ENCODE measurements around the gene U2AF2.

U2AF2 gene

DNA sequence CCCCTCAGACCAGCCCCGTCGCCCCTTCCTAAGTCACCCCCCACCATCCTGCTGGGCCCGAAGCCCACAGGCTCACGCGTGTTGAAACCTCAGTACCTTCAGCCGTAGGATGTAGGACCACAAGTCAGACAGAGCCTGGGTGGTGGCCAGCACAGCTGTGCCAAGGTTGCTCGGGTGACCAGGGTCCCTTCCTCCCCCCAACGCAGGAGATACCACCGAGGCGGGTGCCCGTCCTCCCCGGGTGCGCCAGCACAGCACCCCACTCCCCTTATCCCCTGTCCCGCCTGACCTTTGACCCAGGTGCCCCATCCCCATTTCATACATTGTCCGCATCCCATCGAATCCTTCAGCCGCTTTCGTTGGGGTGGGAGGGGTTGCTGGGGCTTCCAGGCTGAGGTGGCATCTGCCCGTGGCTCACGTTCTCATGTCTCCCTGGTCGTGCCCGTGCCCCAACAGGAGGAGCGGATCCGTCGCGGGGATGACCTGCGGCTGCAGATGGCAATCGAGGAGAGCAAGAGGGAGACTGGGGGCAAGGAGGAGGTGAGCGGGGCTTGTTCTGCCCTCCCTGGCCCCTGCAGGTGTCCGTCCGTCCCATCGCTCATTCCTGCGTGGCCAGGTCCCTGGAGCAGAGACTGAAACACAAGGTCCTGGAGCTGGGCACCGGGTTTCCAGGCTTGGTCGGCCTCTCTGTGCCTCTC, 34.7 kb downstream of the U2AF2 start:
- Histone ChIP-seq H3K36me3 (ENCODE audit: control insufficient read depth, insufficient read depth, low read length, severe bottlenecking) (peaks cover 69% of the 10 kb centered on the region), H3K4me3 (ENCODE audit: low read length) (no peak overlapping the region), H3K27me3 (replicated peaks; ENCODE audit: control insufficient read depth, insufficient read depth, low read length) (no peaks in the 10 kb centered on the region), H3K9me3 (ENCODE audit: control insufficient read depth, low read length) (no peaks in the 10 kb centered on the region), H3K9ac (ENCODE audit: low read length) (no peak overlapping the region), H3K4me1 (ENCODE audit: control insufficient read depth, insufficient read depth, low read length) (no peaks in the 10 kb centered on the region)
- no peak for DNase-seq (ENCODE audit: low read depth)

DNA sequence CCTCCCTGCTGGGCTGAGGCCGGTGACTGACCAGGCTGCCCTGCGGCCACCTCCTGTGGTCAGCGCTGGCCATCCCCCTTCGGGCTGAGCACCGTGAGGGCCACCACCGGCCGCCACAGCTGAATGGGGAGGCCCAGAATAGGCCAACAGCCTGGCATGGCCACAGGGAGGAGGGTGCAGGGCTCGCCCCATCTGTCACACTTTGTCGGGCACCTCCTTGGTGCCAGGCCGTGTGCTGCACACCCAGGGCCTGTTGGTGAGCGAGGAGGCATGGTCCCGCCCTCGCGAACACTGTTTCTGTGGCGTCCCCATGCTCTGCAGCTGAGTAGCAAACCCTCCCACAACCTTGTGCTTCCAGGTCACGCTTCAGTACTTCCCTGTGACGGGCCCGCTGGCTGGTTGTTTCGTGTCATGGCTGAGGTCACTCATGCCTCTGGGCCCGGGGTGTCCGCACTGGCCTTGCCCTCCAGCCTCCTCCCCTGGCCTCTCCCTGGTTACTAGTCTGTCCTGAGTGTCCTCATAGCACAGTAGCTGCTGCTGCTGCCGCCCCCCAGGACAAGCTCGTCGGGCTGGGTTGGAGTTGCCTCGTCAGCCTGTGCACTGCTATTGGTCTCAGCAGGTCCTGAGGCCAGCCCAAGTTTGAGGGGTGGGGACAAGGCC, 35.4 kb downstream of the U2AF2 start:
- no peaks in the 10 kb centered on the region for H3K9me3 ChIP-seq (ENCODE audit: control insufficient read depth, low read length)
- H3K36me3 ChIP-seq (ENCODE audit: control insufficient read depth, insufficient read depth, low read length, severe bottlenecking) = peaks cover 66% of the 10 kb centered on the region
- H3K4me1 ChIP-seq (ENCODE audit: control insufficient read depth, insufficient read depth, low read length) = no peaks in the 10 kb centered on the region
- no peaks in the 10 kb centered on the region for H3K27me3 ChIP-seq (replicated peaks; ENCODE audit: control insufficient read depth, insufficient read depth, low read length)
- no peak for DNase-seq (ENCODE audit: low read depth)
- H3K9ac ChIP-seq (ENCODE audit: low read length) = no peak overlapping the region
- no peak overlapping the region for H3K4me3 ChIP-seq (ENCODE audit: low read length)

- Histone ChIP-seq H3K4me3 (ENCODE audit: low read length) (no peak overlapping the region), H3K9ac (ENCODE audit: low read length) (no peak overlapping the region), H3K4me1 (ENCODE audit: control insufficient read depth, insufficient read depth, low read length) (no peaks in the 10 kb centered on the region), H3K27me3 (replicated peaks; ENCODE audit: control insufficient read depth, insufficient read depth, low read length) (no peaks in the 10 kb centered on the region), H3K36me3 (ENCODE audit: control insufficient read depth, insufficient read depth, low read length, severe bottlenecking) (peaks cover 63% of the 10 kb centered on the region), H3K9me3 (ENCODE audit: control insufficient read depth, low read length) (no peaks in the 10 kb centered on the region)
- DNase-seq (ENCODE audit: low read depth) = no peak
These were observed 36.1 kb downstream of the U2AF2 start for GRCh38 chr19:55690769-55691545.

DNA sequence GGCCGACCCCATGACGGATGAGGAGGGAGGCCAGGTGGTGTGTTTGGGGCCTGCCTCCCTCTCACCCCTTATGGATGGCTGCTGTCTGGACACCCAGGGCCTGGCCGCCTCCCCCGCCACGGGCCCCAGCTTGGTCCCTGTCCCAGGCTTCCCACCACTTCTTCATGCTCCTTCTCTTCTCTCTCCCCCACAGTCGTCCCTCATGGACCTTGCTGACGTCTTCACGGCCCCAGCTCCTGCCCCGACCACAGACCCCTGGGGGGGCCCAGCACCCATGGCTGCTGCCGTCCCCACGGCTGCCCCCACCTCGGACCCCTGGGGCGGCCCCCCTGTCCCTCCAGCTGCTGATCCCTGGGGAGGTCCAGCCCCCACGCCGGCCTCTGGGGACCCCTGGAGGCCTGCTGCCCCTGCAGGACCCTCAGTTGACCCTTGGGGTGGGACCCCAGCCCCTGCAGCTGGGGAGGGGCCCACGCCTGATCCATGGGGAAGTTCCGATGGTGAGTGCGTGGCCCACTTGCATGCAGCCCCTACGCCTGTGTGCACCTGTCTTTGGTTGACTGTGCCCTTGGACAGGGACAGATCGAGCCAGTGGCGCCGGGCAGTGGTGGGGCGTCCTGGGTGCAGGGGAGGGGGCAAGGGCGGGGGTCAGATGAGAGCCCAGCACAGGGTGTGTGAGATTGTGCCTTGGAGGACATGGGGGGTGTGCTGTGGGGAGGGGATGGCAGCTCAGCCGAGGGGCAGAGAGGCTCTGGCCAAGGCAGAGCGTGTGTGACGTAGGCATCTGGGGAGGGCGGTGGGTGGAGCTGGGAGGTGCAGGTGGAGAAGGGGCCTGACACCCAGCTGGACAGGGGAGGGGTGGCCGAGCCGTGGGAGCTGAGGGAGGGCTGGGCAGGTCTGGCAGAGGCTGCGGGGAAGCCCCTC, 37.0 kb downstream of the U2AF2 start:
- peaks cover 68% of the 10 kb centered on the region for H3K36me3 ChIP-seq (ENCODE audit: control insufficient read depth, insufficient read depth, low read length, severe bottlenecking)
- no peak overlapping the region for H3K9ac ChIP-seq (ENCODE audit: low read length)
- no peak overlapping the region for H3K4me3 ChIP-seq (ENCODE audit: low read length)
- H3K27me3 ChIP-seq (replicated peaks; ENCODE audit: control insufficient read depth, insufficient read depth, low read length) = no peaks in the 10 kb centered on the region
- H3K9me3 ChIP-seq (ENCODE audit: control insufficient read depth, low read length) = no peaks in the 10 kb centered on the region
- no peaks in the 10 kb centered on the region for H3K4me1 ChIP-seq (ENCODE audit: control insufficient read depth, insufficient read depth, low read length)
- DNase-seq (ENCODE audit: low read depth) = no peak

GRCh38 chr19:55692681-55693081, 37.8 kb downstream of the U2AF2 start:
- Histone ChIP-seq H3K36me3 (ENCODE audit: control insufficient read depth, insufficient read depth, low read length, severe bottlenecking) (peaks cover 74% of the 10 kb centered on the region), H3K9ac (ENCODE audit: low read length) (no peak overlapping the region), H3K4me3 (ENCODE audit: low read length) (no peak overlapping the region), H3K4me1 (ENCODE audit: control insufficient read depth, insufficient read depth, low read length) (no peaks in the 10 kb centered on the region), H3K9me3 (ENCODE audit: control insufficient read depth, low read length) (no peaks in the 10 kb centered on the region), H3K27me3 (replicated peaks; ENCODE audit: control insufficient read depth, insufficient read depth, low read length) (no peaks in the 10 kb centered on the region)
- no peak for DNase-seq (ENCODE audit: low read depth)

- H3K4me3 ChIP-seq (ENCODE audit: low read length) = no peak overlapping the region
- peaks cover 77% of the 10 kb centered on the region for H3K36me3 ChIP-seq (ENCODE audit: control insufficient read depth, insufficient read depth, low read length, severe bottlenecking)
- H3K27me3 ChIP-seq (replicated peaks; ENCODE audit: control insufficient read depth, insufficient read depth, low read length) = no peaks in the 10 kb centered on the region
- DNase-seq (ENCODE audit: low read depth) = no peak
- no peaks in the 10 kb centered on the region for H3K9me3 ChIP-seq (ENCODE audit: control insufficient read depth, low read length)
- no peak overlapping the region for H3K9ac ChIP-seq (ENCODE audit: low read length)
- H3K4me1 ChIP-seq (ENCODE audit: control insufficient read depth, insufficient read depth, low read length) = no peaks in the 10 kb centered on the region
These were observed 38.6 kb downstream of the U2AF2 start for GRCh38 chr19:55693336-55693974.

DNA sequence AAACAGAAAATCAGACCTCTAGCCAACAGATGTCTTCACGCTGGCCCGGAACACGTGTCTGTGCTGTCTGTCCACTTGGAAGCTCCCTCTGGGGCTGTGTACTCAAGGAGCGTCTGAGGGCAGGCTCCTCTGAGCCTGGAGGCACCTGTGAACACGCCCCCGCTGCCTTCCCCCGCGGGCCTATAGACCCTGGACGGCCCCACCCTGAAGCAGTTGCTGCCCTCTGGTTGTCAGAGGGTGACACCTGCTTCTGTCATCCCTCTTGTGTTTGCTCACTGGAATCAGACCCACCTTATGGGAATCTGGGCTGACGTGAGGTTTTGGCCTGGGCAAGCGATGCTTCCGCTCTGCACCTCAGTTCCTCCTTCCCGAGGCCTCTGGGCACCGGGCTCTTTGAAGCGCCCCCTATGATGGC, 39.4 kb downstream of the U2AF2 start:
- H3K27me3 ChIP-seq (replicated peaks; ENCODE audit: control insufficient read depth, insufficient read depth, low read length) = no peaks in the 10 kb centered on the region
- H3K36me3 ChIP-seq (ENCODE audit: control insufficient read depth, insufficient read depth, low read length, severe bottlenecking) = peaks cover 76% of the 10 kb centered on the region
- no peak for DNase-seq (ENCODE audit: low read depth)
- no peak overlapping the region for H3K9ac ChIP-seq (ENCODE audit: low read length)
- H3K4me1 ChIP-seq (ENCODE audit: control insufficient read depth, insufficient read depth, low read length) = no peaks in the 10 kb centered on the region
- no peak overlapping the region for H3K4me3 ChIP-seq (ENCODE audit: low read length)
- no peaks in the 10 kb centered on the region for H3K9me3 ChIP-seq (ENCODE audit: control insufficient read depth, low read length)

- Histone ChIP-seq H3K27me3 (replicated peaks; ENCODE audit: control insufficient read depth, insufficient read depth, low read length) (no peaks in the 10 kb centered on the region), H3K4me1 (ENCODE audit: control insufficient read depth, insufficient read depth, low read length) (no peaks in the 10 kb centered on the region), H3K4me3 (ENCODE audit: low read length) (no peak overlapping the region), H3K9ac (ENCODE audit: low read length) (no peak overlapping the region), H3K36me3 (ENCODE audit: control insufficient read depth, insufficient read depth, low read length, severe bottlenecking) (peaks cover 74% of the 10 kb centered on the region), H3K9me3 (ENCODE audit: control insufficient read depth, low read length) (no peaks in the 10 kb centered on the region)
- no peak for DNase-seq (ENCODE audit: low read depth)
These were observed 40.0 kb downstream of the U2AF2 start for GRCh38 chr19:55694656-55695491.

DNA sequence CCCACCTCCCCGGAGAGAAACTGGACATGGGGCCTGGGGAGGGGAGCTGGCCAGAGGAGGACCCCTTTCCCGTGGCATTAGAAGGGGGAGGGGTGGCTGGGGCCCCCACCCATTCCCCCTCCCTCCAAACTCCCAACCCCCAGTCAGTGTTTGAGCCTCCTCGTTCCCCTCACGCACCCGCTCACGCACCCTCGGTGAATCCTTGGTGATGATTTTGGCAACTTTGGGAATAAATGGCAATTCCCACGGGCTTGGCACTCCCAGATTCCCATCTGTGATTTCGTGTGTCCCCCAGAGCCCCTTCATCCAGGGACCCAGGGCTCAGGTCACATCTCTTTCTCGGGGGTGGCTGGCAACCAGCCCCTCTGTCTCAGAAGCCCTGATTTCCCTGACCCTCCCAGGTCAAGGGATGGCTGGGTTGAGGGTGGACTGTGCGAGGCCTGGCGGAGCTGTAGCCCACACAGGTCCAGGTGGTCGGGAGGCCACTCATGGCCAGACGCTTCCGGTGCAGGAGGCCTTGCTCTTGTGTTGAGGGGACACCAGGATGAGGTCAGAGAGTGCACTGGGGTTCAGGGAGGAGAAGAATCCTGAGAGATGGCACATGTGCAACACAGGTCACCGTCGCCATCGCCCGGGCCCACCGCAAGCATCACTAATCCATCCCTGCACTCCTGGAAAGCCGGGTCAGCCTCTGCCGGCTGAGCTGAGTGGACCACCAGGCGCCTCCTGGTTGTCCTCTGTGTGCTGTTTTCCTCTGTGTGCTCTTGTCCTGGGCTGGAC, 40.9 kb downstream of the U2AF2 start:
- Histone ChIP-seq H3K4me3 (ENCODE audit: low read length) (no peak overlapping the region), H3K27me3 (replicated peaks; ENCODE audit: control insufficient read depth, insufficient read depth, low read length) (no peaks in the 10 kb centered on the region), H3K36me3 (ENCODE audit: control insufficient read depth, insufficient read depth, low read length, severe bottlenecking) (peaks cover 71% of the 10 kb centered on the region)

More for the DNA sequence above, 40.9 kb downstream of the U2AF2 start:
- no peak for DNase-seq (ENCODE audit: low read depth)
- Histone ChIP-seq H3K9ac (ENCODE audit: low read length) (no peak overlapping the region), H3K4me1 (ENCODE audit: control insufficient read depth, insufficient read depth, low read length) (no peaks in the 10 kb centered on the region), H3K9me3 (ENCODE audit: control insufficient read depth, low read length) (no peaks in the 10 kb centered on the region)

Data from adipocyte (in vitro differentiated cells).